RWPE2 (cell line): ENCODE measurements around the gene MYRF.

Experiments
- ATAC-seq: fragments of 200-7000 bp; cut with Tn5 transposase; 3 replicates; pipeline ENCODE4 v1.9.1; 2021; ENCODE audit warnings: low read depth
- DNase-seq: peaks from one replicate; pipeline ENCODE4 v3.0.0-alpha.2; 2020; ENCODE audit warnings: low spot score
- H3K27ac ChIP-seq: fragments of 450-650 bp; 2 replicates; pipeline ENCODE4 v1.5.1; 2017; ENCODE audit warnings: mild to moderate bottlenecking; ENCODE audit not compliant: poor library complexity, severe bottlenecking
- H3K27me3 ChIP-seq: fragments of 250-450 bp; sonication (Bioruptor Pico); 2 replicates; pipeline ENCODE4 v1.5.1; 2021; ENCODE audit warnings: mild to moderate bottlenecking, moderate library complexity; ENCODE audit not compliant: insufficient read depth, poor library complexity, severe bottlenecking
- H3K36me3 ChIP-seq: fragments of 250-450 bp; sonication (Bioruptor Pico); 2 replicates; pipeline ENCODE4 v1.5.1; 2020; ENCODE audit warnings: low read depth, mild to moderate bottlenecking, moderate library complexity
- H3K4me1 ChIP-seq: fragments of 250-450 bp; sonication (Bioruptor Pico); 2 replicates; pipeline ENCODE4 v1.5.1; 2021; ENCODE audit warnings: mild to moderate bottlenecking, moderate library complexity; ENCODE audit not compliant: insufficient read depth, poor library complexity, severe bottlenecking
- H3K4me3 ChIP-seq: fragments of 250-450 bp; sonication (Bioruptor Pico); 2 replicates; pipeline ENCODE4 v1.5.1; 2021; ENCODE audit warnings: mild to moderate bottlenecking, moderate library complexity; ENCODE audit not compliant: severe bottlenecking
- H3K9me3 ChIP-seq: fragments of 250-450 bp; sonication (Bioruptor Pico); 2 replicates; pipeline ENCODE4 v1.5.1; 2021; ENCODE audit warnings: mild to moderate bottlenecking, moderate library complexity; ENCODE audit not compliant: severe bottlenecking
- CTCF ChIP-seq: fragments of 450-650 bp; IDR thresholded peaks from one replicate; pipeline ENCODE4 v1.5.1; 2017; ENCODE audit warnings: mild to moderate bottlenecking, moderate library complexity; ENCODE audit not compliant: poor library complexity, severe bottlenecking

MYRF gene

GRCh38 chr11:61787928-61788491 lies 35.6 kb downstream of the MYRF start:
- H3K4me3 ChIP-seq: no peak overlapping the region
- no peaks in the 10 kb centered on the region for H3K9me3 ChIP-seq
- ATAC-seq (no peak), DNase-seq (no peak)
- no peak overlapping the region for H3K27ac ChIP-seq
- H3K36me3 ChIP-seq: peaks cover 41% of the 10 kb centered on the region
- no peaks in the 10 kb centered on the region for H3K27me3 ChIP-seq
- peak; percentile 28 for TF ChIP-seq CTCF
- H3K4me1 ChIP-seq: no peaks in the 10 kb centered on the region

GRCh38 chr11:61791737-61792309 lies 39.4 kb downstream of the MYRF start:
- Histone ChIP-seq H3K9me3 (no peaks in the 10 kb centered on the region), H3K4me1 (peaks cover 10% of the 10 kb centered on the region), H3K27ac (peak overlapping the region; percentile 79), H3K27me3 (no peaks in the 10 kb centered on the region), H3K4me3 (peak overlapping the region; percentile 66), H3K36me3 (peaks cover 66% of the 10 kb centered on the region)
- DNase-seq (peak; percentile 78), ATAC-seq (peak; percentile 44)
- no peak for TF ChIP-seq CTCF

GRCh38 chr11:61792310-61793082 lies 40.1 kb downstream of the MYRF start, which contains the start of the genes FEN1 and TMEM258:
FEN1 (plus strand) TSS chr11:61792911; CDS start chr11:61795362, 2,451 bp downstream.
TMEM258 (minus strand) TSS chr11:61792599; CDS start chr11:61792558, 41 bp downstream.
- ATAC-seq: peak; percentile 85
- Histone ChIP-seq H3K27me3 (no peaks in the 10 kb centered on the region), H3K4me1 (peaks cover 10% of the 10 kb centered on the region), H3K9me3 (no peaks in the 10 kb centered on the region), H3K36me3 (peaks cover 66% of the 10 kb centered on the region), H3K27ac (peak within 1 kb of the TSS; percentile 79), H3K4me3 (peak within 1 kb of the TSS; percentile 66)
- no peak for TF ChIP-seq CTCF
- peak; percentile 95 for DNase-seq

DNA sequence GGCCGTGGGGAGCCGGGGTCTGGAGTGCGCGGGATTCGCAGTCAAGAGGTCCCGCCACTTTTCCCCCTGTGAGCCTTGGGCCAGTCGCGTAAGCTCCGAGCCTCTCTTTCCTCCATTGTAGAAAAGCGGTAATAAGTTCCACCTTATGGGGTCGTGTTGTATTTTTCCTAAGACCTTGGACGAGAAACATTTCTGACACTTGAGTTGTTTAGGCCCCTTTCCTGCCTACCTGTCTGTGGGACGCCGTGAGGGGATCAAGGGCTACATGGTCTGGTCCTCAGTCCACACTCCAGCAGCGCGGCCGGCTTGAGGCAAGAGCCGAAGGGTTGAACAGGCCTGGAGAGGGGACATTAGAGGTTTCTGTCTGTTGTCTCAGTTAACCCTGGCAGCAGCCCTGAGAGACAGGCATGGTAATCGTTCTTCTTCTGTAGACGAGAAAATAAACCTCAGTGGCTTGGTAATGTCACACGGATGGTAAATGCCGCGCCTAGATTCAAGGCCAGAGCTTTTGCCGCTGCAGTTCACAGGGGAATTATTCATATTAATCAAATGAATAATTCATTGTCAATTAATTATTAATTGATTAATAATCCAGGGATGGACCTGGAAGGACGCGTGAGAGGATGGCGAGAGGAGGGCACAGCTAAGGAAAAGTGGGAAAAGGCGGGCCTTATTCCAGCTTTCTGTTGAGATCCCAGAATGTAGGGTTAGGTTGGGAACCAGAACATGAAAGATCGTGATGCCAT lies 40.8 kb downstream of the MYRF start:
- Histone ChIP-seq H3K27me3 (no peaks in the 10 kb centered on the region), H3K4me1 (peaks cover 10% of the 10 kb centered on the region), H3K27ac (peak overlapping the region; percentile 79), H3K36me3 (peaks cover 65% of the 10 kb centered on the region), H3K9me3 (no peaks in the 10 kb centered on the region), H3K4me3 (peak overlapping the region; percentile 66)
- no peak for TF ChIP-seq CTCF
- no peak for DNase-seq
- peak; percentile 33 for ATAC-seq
